H1 (cell line): ENCODE measurements around the gene DNMT1.

ENCODE experiments used
- CTCF ChIP-seq, 3 experiments: IDR thresholded peaks; 1 replicate in 2 of 3; 2 replicates in 1 of 3; pipeline versions ENCODE4 v1.5.1 to v1.6.1; 2011; ENCODE audit warnings: low read length in 3 of 3, mild to moderate bottlenecking in 3 of 3, inconsistent platforms in 2 of 3, low read depth in 1 of 3, moderate library complexity in 1 of 3; ENCODE audit not compliant: insufficient read depth in 1 of 3; ENCODE audit errors: control extremely low read depth in 1 of 3
- HDAC2 ChIP-seq, 2 experiments: fragments of 300-600 bp in 1 of 2; sonication (generic) in 1 of 2; IDR thresholded peaks; 2 replicates each; pipeline ENCODE4 v1.6.1; 2011 to 2012; ENCODE audit warnings: low read depth in 2 of 2, low read length in 2 of 2, mild to moderate bottlenecking in 2 of 2, moderate library complexity in 2 of 2, borderline replicate concordance in 1 of 2, inconsistent platforms in 1 of 2
- POLR2A ChIP-seq, 2 experiments: IDR thresholded peaks; 1 replicate in 1 of 2; 2 replicates in 1 of 2; pipeline ENCODE4 v1.6.1; 2011; ENCODE audit warnings: low read depth in 2 of 2, low read length in 2 of 2, mild to moderate bottlenecking in 2 of 2; ENCODE audit errors: control extremely low read depth in 1 of 2
- POLR2AphosphoS5 ChIP-seq: IDR thresholded peaks from 2 replicates; pipeline ENCODE4 v1.6.1; 2011; ENCODE audit warnings: low read depth, low read length
- SUZ12 ChIP-seq: fragments of 200-600 bp; sonication (generic); IDR thresholded peaks from 2 replicates; pipeline ENCODE4 v1.6.1; 2012; ENCODE audit warnings: mild to moderate bottlenecking, inconsistent platforms, low read length, moderate library complexity, mixed read lengths
- TAF1 ChIP-seq: IDR thresholded peaks from 2 replicates; pipeline ENCODE4 v1.6.1; 2011; ENCODE audit warnings: mild to moderate bottlenecking, low read depth, low read length

GRCh38 chr19:10183926-10184325, 10.8 kb downstream of the DNMT1 start:
- TF ChIP-seq CTCF (IDR thresholded peaks at IDR 0.05; ENCODE audit: control extremely low read depth in 1 of 3, insufficient read depth in 1 of 3, low read depth in 1 of 3, low read length in 3 of 3) (no peak), HDAC2 (IDR thresholded peaks at IDR 0.05; ENCODE audit: borderline replicate concordance in 1 of 2, low read depth in 2 of 2, low read length in 2 of 2) (no peak), TAF1 (no peak), SUZ12 (no peak), POLR2AphosphoS5 (0 out of 2 replicates have a peak, but pooled peaks have one; percentile 16), POLR2A (IDR thresholded peaks at IDR 0.05; ENCODE audit: control extremely low read depth in 1 of 2, low read depth in 2 of 2, low read length in 2 of 2) (no peak)
